GM21447 (cell line): ENCODE measurements around the gene ANKS1B.
"Not testable (repeated sequence)": the region's sequence is repeated elsewhere in the genome, so short reads cannot be mapped to it uniquely, and the experiment has no call there.

Experiments used
- ATAC-seq: cut with Tn5 transposase; IDR thresholded peaks from one replicate; pipeline ENCODE4 v1.9.1; 2021; ENCODE audit not compliant: unreplicated experiment

The ANKS1B gene

GRCh38 chr12:99766408-99766807 is 218.3 kb downstream of the ANKS1B start:
- ATAC-seq: no peak

DNA sequence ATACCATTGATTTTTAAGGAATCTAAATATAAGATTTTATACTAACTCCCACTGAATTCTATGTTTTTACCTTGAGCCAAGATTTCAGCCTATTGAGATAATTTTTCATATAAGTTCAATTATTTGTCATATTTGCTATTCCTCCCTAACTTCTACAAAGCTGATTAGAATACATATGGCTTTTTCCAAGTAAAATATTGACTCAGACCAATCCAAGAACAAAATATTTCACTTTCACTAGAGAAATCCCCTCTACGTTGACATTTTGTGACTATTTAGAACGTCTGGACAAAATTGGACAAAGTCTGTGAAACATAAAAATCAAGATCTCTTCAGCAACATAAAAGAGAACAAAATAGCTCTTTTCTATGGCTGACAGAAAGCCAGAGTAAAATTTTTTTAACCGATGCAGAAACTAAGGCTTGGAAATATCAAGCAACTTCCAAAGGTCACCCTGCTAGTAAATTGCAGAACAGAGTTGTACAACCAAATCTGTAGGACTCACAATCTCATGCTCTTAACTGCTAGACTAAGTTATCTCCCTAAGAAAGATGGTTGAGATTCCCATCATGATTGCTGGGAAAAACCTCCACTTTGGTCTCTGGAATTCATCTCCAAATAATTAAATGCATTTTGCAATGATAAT is 219.1 kb downstream of the ANKS1B start:
- no peak for ATAC-seq

DNA sequence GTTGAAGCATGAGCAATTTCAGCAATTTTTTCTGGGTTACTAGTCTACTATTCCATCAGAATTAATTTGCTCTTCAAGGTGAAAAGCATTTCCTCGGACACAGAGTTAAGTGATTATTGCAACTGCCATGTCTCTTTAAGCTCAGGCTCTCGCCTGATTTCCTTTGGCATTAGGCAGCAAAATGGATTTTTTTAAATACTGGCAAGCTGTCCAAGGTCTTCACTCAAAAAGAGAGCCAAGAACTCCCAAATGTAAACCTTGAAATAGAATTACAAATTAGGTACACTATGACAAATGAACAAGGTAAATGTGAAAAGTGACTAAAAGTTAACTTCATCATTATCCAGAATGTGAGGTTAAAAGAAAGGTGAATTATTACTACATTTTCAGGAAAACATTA is 225.3 kb downstream of the ANKS1B start:
- no peak for ATAC-seq

- ATAC-seq: no peak
These were observed 225.7 kb downstream of the ANKS1B start for GRCh38 chr12:99758997-99759396.

DNA sequence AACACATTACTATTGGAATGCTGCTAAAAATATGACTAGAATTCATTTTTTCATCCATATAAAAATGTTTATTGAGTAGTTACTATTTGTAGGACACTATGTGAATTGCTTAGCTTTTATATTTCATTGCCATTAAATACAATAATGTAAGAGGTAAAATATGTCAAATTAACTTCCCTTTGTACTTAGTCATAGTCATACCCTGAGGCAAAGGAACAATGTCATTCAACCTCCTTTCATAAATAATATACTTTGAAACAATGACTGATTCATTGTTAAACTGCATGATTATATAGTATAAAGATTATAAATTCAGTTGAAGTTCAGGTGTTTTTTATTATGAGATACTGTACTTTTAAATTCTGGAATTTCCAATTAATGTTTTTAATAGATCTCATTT is 232.0 kb downstream of the ANKS1B start:
- ATAC-seq: no peak

DNA sequence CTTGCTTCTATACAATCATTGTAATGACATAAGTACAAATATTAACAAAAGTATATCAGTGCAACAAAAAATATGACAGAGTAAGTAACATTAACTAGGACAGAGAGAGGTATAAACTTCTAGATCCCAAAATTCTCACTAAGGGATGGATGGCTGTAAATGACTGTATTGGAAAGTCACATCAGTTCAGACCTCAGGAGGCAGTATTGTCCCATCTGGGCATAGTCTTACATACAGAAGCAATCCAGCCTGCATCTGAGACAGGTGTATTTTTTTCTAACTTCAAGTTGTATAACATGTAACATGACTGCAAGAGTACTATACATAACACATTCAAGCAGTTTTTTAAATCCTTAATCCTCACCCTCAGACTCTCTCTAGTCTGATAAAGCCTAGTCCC is 238.2 kb downstream of the ANKS1B start:
- ATAC-seq: no peak

DNA sequence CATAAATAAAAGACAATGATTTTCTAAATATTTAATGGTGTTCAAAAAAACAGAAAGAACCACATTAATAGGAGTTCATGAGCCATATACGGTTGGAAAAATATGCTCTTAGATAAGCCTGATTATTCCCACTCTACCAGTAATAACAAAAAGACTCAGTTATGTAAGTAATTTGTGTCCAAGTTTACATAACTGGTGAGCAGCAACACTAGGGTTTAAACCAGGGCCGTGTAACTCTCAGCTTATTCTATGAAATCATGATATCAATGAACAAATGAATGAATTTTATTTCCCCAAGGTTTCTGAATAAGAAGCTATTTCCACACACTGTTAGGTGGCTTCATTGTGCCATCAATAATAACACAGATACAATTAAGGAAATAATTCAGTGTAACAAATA is 238.8 kb downstream of the ANKS1B start:
- ATAC-seq: no peak

- no peak for ATAC-seq
These were observed 239.6 kb downstream of the ANKS1B start for GRCh38 chr12:99745121-99745520.

DNA sequence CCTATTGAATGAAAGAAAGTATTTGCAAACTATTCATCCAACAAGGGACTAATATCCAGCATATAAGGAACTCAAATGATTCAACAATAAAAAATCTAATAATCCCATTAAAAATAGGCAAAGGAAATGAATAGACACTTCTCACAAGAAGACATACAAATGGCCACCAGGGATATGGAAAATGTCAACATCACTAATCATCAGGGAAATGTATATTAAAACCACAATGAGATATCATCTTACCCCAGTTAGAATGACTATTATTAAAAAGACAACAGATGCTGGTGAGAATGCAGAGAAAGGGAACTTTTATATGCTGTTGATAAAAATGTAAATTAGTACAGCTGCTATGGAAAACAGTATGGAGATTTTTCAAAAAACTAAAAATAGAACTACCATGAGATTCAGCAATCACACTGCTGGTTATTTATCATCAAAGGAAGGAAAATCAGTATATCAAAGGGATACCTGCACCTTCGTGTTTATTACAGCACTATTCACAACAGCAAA is 247.9 kb downstream of the ANKS1B start:
- no peak for ATAC-seq

DNA sequence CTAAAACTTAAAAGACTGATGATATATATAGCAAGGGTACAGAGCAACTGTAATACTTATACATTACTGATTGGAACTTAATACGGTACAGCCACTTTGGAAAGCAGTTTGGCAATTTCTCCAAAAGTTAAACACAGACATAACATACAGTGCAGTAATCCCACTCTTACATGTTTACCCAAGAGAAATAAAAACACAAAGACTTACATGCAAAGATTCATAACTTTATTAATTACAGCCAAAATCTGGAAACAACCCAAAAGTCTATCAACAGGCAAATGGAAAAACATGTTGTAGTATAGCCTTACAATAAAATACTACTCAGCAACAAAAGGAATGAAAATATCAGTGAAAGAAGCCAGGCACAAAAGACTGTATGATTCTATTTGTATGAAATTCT is 252.6 kb downstream of the ANKS1B start:
- no peak for ATAC-seq

GRCh38 chr12:99722690-99723486 is 261.8 kb downstream of the ANKS1B start:
- ATAC-seq: no peak

GRCh38 chr12:99721715-99722275 is 262.9 kb downstream of the ANKS1B start:
- no peak for ATAC-seq

GRCh38 chr12:99720083-99720465 is 264.7 kb downstream of the ANKS1B start:
- ATAC-seq: not testable (repeated sequence)

- not testable (repeated sequence) for ATAC-seq
These were observed 265.2 kb downstream of the ANKS1B start for GRCh38 chr12:99719411-99720082.

DNA sequence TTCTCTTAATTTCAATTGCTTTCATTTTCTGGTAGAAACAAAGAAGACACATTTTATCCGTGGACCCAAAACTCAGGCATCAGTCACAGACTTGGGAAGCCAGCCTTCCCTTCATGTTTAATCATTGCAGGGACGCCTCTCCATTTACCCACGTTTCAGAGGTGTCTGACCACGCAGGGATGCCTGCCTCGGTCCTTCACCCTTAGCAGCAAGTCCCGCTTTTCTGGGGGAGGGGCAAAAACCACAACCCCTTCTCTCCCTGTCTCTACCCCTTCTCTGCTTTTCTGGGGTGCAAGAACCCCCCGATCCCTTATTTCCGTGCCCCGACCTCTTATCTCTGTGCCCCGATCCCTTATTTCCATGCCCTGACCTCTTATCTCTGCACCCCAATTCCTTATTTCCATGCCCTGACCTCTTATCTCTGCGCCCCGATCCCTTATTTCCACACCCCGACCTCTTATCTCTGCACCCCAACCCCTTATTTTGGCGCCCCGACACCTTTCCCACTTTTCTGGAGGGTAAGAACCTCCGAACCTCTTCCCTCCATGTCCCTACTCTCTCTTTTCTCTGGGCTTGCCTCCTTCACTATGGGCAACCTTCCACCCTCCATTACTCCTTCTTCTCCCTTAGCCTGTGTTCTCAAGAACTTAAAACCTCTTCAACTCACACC is 268.8 kb downstream of the ANKS1B start:
- ATAC-seq: not testable (repeated sequence)

DNA sequence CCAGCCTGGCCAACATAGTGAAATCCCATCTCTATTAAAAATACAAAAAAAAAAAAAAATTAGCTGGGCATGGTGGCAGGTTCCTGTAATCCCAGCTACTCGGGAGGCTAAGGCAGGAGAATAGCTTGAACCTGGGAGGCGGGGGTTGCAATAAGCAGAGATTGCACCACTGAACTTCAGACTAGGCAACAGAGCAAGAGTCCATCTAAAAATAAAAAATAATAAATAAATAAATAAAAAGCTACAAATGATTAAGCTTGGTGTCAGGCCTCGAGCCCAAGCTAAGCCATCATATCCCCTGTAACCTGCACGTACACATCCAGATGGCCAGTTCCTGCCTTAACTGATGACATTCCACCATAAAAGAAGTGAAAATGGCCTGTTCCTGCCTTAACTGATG is 269.8 kb downstream of the ANKS1B start:
- not testable (repeated sequence) for ATAC-seq

- ATAC-seq: no peak
These were observed 270.7 kb downstream of the ANKS1B start for GRCh38 chr12:99713946-99714520.

GRCh38 chr12:99712281-99712680 is 272.5 kb downstream of the ANKS1B start:
- no peak for ATAC-seq

GRCh38 chr12:99711246-99711645 is 273.5 kb downstream of the ANKS1B start:
- no peak for ATAC-seq

DNA sequence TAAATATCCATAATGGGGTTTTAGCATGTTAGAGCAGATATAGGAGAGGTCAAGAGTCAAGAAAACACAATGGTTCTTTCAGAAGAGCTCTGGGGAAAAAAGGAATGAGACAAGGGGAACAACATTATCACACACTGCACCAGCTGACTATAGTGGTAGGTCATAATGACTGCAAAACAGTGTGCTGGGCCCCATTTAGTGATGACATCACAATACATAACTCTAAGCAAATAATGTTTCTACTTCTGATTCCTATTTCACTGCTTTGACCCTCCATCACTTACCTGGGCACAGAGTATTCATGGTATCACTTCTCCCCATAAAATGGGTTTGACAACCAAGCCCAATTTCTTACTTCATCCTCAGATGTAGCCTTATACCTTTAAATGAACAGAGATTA is 275.1 kb downstream of the ANKS1B start:
- no peak for ATAC-seq

- no peak for ATAC-seq
These were observed 275.6 kb downstream of the ANKS1B start for GRCh38 chr12:99709116-99709515.
